Epithelial cell of proximal tubule (primary cell): ENCODE measurements around the gene ARHGAP4. TPM values are rescaled to one million over a fixed set of nuclear protein-coding genes. Genes with fewer than 3 reads are reported as not detected.

Experiments used
- DNase-seq: peaks from one replicate; pipeline ENCODE4 v3.0.0-alpha.2; 2011; ENCODE audit warnings: low read depth
- H3K4me3 ChIP-seq: 2 replicates; pipeline ENCODE4 v1.5.1; 2011; ENCODE audit warnings: low read depth, mild to moderate bottlenecking, low read length
- CTCF ChIP-seq: conservative IDR thresholded peaks from 2 replicates; pipeline ENCODE4 v1.5.1; 2012; ENCODE audit warnings: low read depth, mild to moderate bottlenecking, low read length
- total RNA-seq: library from RNA; depleted of rRNA; stranded (reverse); fragments of >200 nt; gene quantifications from 2 replicates; pipeline ENCODE4 v1.2.3, GENCODE V29; 2015

ARHGAP4 gene
- total RNA-seq, 1 donor from 2014 or later: 20.2 TPM

- H3K4me3 ChIP-seq: peak within 1 kb of the TSS; percentile 56
- TF ChIP-seq CTCF: no peak
- no peak for DNase-seq
Measured at GRCh38 chrX:153944140-153944799, 18.2 kb upstream of the ARHGAP4 start, which contains the start of gene RENBP. Gene RENBP (minus strand): TSS chrX:153944643. CDS start chrX:153944610, 33 bp downstream.

- TF ChIP-seq CTCF: no peak
- H3K4me3 ChIP-seq: no peak overlapping the region
- no peak for DNase-seq
Measured at GRCh38 chrX:153941336-153942252, 15.5 kb upstream of the ARHGAP4 start.

- no peak for DNase-seq
- no peak overlapping the region for H3K4me3 ChIP-seq
- TF ChIP-seq CTCF: no peak
Measured at GRCh38 chrX:153939573-153939972, 13.5 kb upstream of the ARHGAP4 start.

GRCh38 chrX:153938226-153938786 lies 12.2 kb upstream of the ARHGAP4 start:
- peak; percentile 5 for TF ChIP-seq CTCF
- no peak overlapping the region for H3K4me3 ChIP-seq
- no peak for DNase-seq

- no peak for TF ChIP-seq CTCF
- no peak for DNase-seq
- no peak overlapping the region for H3K4me3 ChIP-seq
Measured at GRCh38 chrX:153937056-153937455, 11.0 kb upstream of the ARHGAP4 start.

GRCh38 chrX:153935326-153935851 lies 9.3 kb upstream of the ARHGAP4 start:
- peak overlapping the region; percentile 44 for H3K4me3 ChIP-seq
- no peak for TF ChIP-seq CTCF

More at GRCh38 chrX:153935326-153935851, 9.3 kb upstream of the ARHGAP4 start:
- DNase-seq: no peak
